ENCODE results near the gene ASTN2.

DNA sequence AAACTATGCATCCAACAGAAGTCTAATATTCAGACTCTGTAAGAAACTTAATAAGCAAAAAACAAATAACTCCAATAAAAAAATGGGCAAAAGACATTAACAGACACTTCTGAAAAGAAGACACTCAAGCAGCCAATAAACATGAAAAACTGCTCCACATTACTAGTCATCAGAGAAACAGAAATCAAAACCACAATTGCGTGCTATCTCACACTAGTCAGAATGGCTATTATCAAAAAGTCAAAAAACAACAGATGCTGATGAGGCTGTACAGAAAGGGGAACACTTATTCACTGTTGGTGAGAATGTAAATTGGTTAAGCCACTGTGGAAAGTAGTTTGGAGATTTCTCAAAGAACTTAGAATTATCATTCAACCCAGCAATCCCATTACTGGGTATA, 829.0 kb downstream of the ASTN2 start:
- TF ChIP-seq, protein P1, sequence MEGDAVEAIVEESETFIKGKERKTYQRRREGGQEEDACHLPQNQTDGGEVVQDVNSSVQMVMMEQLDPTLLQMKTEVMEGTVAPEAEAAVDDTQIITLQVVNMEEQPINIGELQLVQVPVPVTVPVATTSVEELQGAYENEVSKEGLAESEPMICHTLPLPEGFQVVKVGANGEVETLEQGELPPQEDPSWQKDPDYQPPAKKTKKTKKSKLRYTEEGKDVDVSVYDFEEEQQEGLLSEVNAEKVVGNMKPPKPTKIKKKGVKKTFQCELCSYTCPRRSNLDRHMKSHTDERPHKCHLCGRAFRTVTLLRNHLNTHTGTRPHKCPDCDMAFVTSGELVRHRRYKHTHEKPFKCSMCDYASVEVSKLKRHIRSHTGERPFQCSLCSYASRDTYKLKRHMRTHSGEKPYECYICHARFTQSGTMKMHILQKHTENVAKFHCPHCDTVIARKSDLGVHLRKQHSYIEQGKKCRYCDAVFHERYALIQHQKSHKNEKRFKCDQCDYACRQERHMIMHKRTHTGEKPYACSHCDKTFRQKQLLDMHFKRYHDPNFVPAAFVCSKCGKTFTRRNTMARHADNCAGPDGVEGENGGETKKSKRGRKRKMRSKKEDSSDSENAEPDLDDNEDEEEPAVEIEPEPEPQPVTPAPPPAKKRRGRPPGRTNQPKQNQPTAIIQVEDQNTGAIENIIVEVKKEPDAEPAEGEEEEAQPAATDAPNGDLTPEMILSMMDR (IDR thresholded peaks at IDR 0.05 in 8 of 11, conservative IDR thresholded peaks at IDR 0.05 in 3 of 11) = no peak
- no peak for TF ChIP-seq POLR2A (IDR thresholded peaks at IDR 0.05)
- no peak for TF ChIP-seq POLR2AphosphoS5 (IDR thresholded peaks at IDR 0.05)

All from spleen (tissue), 7 donors.